H1 (cell line): ENCODE measurements around the gene SPC25. TPM values are rescaled to one million over a fixed set of nuclear protein-coding genes. Genes with fewer than 3 reads are reported as not detected.

Experiments
- CTCF ChIA-PET: fragments of 300-600 bp; sonication (Branson Sonifier 250); formaldehyde crosslinking; loops from one replicate; lab custom pipeline; 2021; ENCODE audit not compliant: partially characterized antibody; lab: Charles Lee
- POLR2A ChIA-PET: fragments of 300-600 bp; sonication (Branson Sonifier 250); formaldehyde crosslinking; loops from one replicate; lab custom pipeline; 2021; ENCODE audit warnings: inconsistent platforms; ENCODE audit not compliant: partially characterized antibody; lab: Charles Lee
- DNase-seq, 2 experiments: peaks; one replicate each; pipeline versions ENCODE4 v3.0.0 to v3.0.0-alpha.2; 2010 to 2022; ENCODE audit warnings: low spot score in 2 of 2, low read depth in 1 of 2, mixed read lengths in 1 of 2
- FAIRE-seq: peaks from 2 replicates; lab custom pipeline; 2011; peaks lifted over from hg19 to GRCh38; lab: Jason Lieb, UNC
- H2AFZ ChIP-seq: 2 replicates; pipeline ENCODE4 v1.8.1; 2012; ENCODE audit warnings: low read length, inconsistent platforms
- H2AK5ac ChIP-seq: 2 replicates; pipeline ENCODE4 v1.6.1; 2013; ENCODE audit warnings: low read depth, low read length
- H2BK120ac ChIP-seq: replicated peaks from 2 replicates; pipeline ENCODE3; 2013; ENCODE audit warnings: low read depth, low read length, inconsistent platforms
- H2BK12ac ChIP-seq: 2 replicates; pipeline ENCODE4 v1.6.1; 2013; ENCODE audit warnings: low read depth, low read length
- H2BK15ac ChIP-seq: 2 replicates; pipeline ENCODE4 v1.6.1; 2013; ENCODE audit warnings: low read length
- H2BK20ac ChIP-seq: 2 replicates; pipeline ENCODE4 v1.6.1; 2013; ENCODE audit warnings: low read length
- H2BK5ac ChIP-seq: 2 replicates; pipeline ENCODE4 v1.6.1; 2013; ENCODE audit warnings: low read depth, low read length
- H3K14ac ChIP-seq: 2 replicates; pipeline ENCODE4 v1.6.1; 2013; ENCODE audit warnings: inconsistent platforms; ENCODE audit not compliant: insufficient read length
- H3K18ac ChIP-seq: 2 replicates; pipeline ENCODE4 v1.6.1; 2013; ENCODE audit warnings: low read length; ENCODE audit errors: extremely low read depth
- H3K23ac ChIP-seq: 2 replicates; pipeline ENCODE4 v1.6.1; 2013; ENCODE audit warnings: inconsistent platforms; ENCODE audit not compliant: insufficient read length
- H3K23me2 ChIP-seq: 2 replicates; pipeline ENCODE4 v1.6.1; 2013; ENCODE audit warnings: low read depth, low read length
- H3K27ac ChIP-seq: 2 replicates; pipeline ENCODE4 v1.6.1; 2011; ENCODE audit warnings: low read depth, low read length, inconsistent platforms
- H3K27me3 ChIP-seq, 4 experiments: replicated peaks in 1 of 4; 1 replicate in 1 of 4; 2 replicates in 3 of 4; pipeline versions ENCODE4 v1.6.1 to v1.8.1; 2011 to 2013; ENCODE audit warnings: low read length in 3 of 4, mild to moderate bottlenecking in 3 of 4, inconsistent platforms in 2 of 4, mixed read lengths in 2 of 4, moderate library complexity in 1 of 4; ENCODE audit not compliant: control insufficient read depth in 3 of 4, insufficient read depth in 3 of 4; ENCODE audit errors: extremely low read depth in 1 of 4
- H3K36me3 ChIP-seq, 4 experiments: 2 replicates each; pipeline versions ENCODE4 v1.6.1 to v1.8.1; 2011 to 2013; ENCODE audit warnings: mild to moderate bottlenecking in 4 of 4, low read length in 3 of 4, moderate library complexity in 2 of 4, control low read depth in 1 of 4, inconsistent platforms in 1 of 4; ENCODE audit not compliant: insufficient read depth in 4 of 4, control insufficient read depth in 2 of 4
- H3K4ac ChIP-seq: replicated peaks from 2 replicates; pipeline ENCODE3; 2013; ENCODE audit warnings: low read length, low read depth, mixed read lengths, inconsistent platforms; ENCODE audit not compliant: insufficient read length
- H3K4me1 ChIP-seq, 4 experiments: replicated peaks in 1 of 4; 1 replicate in 1 of 4; 2 replicates in 3 of 4; pipeline versions ENCODE4 v1.6.1 to v1.8.1; 2011 to 2013; ENCODE audit warnings: low read length in 3 of 4, inconsistent platforms in 2 of 4, mixed read lengths in 1 of 4; ENCODE audit not compliant: insufficient read depth in 4 of 4, control insufficient read depth in 3 of 4
- H3K4me2 ChIP-seq, 2 experiments: 2 replicates each; pipeline versions ENCODE4 v1.6.1 to v1.8.1; 2011 to 2013; ENCODE audit warnings: low read depth in 2 of 2, low read length in 2 of 2, control low read depth in 1 of 2, inconsistent platforms in 1 of 2, mild to moderate bottlenecking in 1 of 2; ENCODE audit not compliant: insufficient read depth in 1 of 2
- H3K4me3 ChIP-seq, 4 experiments: fragments of 200-600, 300-600 bp in 1 of 4; sonication (generic), shearing (Covaris generic), sonication (Bioruptor Twin) in 1 of 4; 2 replicates each; pipeline versions ENCODE4 v1.5.1 to v1.8.1; 2011 to 2016; ENCODE audit warnings: low read length in 4 of 4, low read depth in 3 of 4, control low read depth in 2 of 4, inconsistent platforms in 2 of 4, mild to moderate bottlenecking in 2 of 4, mixed read lengths in 1 of 4, moderate library complexity in 1 of 4; ENCODE audit not compliant: insufficient read depth in 2 of 4; ENCODE audit errors: extremely low read depth in 1 of 4
- H3K56ac ChIP-seq: replicated peaks from 2 replicates; pipeline ENCODE3; 2013; ENCODE audit warnings: low read depth, mild to moderate bottlenecking, mixed read lengths, low read length, inconsistent platforms; ENCODE audit not compliant: insufficient read length
- H3K79me1 ChIP-seq: 2 replicates; pipeline ENCODE4 v1.6.1; 2013; ENCODE audit warnings: low read depth, low read length, control low read depth
- H3K79me2 ChIP-seq, 2 experiments: 2 replicates each; pipeline versions ENCODE4 v1.6.1 to v1.8.1; 2012 to 2013; ENCODE audit warnings: low read length in 2 of 2, mild to moderate bottlenecking in 2 of 2, inconsistent platforms in 1 of 2; ENCODE audit not compliant: insufficient read depth in 2 of 2, control insufficient read depth in 1 of 2
- H3K9ac ChIP-seq, 4 experiments: replicated peaks in 1 of 4; 1 replicate in 1 of 4; 2 replicates in 3 of 4; pipeline versions ENCODE4 v1.6.1 to v1.8.1; 2011 to 2013; ENCODE audit warnings: low read depth in 3 of 4, low read length in 3 of 4, control low read depth in 2 of 4, mild to moderate bottlenecking in 2 of 4, moderate library complexity in 2 of 4, inconsistent platforms in 1 of 4; ENCODE audit errors: extremely low read depth in 1 of 4
- H3K9me3 ChIP-seq, 2 experiments: 2 replicates each; pipeline versions ENCODE4 v1.6.1 to v1.8.1; 2012 to 2013; ENCODE audit warnings: mild to moderate bottlenecking in 2 of 2, moderate library complexity in 2 of 2, control low read depth in 1 of 2, inconsistent platforms in 1 of 2, low read depth in 1 of 2, low read length in 1 of 2, mixed read lengths in 1 of 2; ENCODE audit not compliant: insufficient read depth in 2 of 2
- H4K20me1 ChIP-seq, 2 experiments: replicated peaks in 1 of 2; 2 replicates each; pipeline versions ENCODE3 to v1.8.1; 2011 to 2013; ENCODE audit warnings: inconsistent platforms in 2 of 2, low read length in 2 of 2, mild to moderate bottlenecking in 1 of 2; ENCODE audit not compliant: insufficient read depth in 2 of 2, control insufficient read depth in 1 of 2
- H4K5ac ChIP-seq: 2 replicates; pipeline ENCODE4 v1.6.1; 2013; ENCODE audit warnings: low read length, low read depth, mixed read lengths, inconsistent platforms; ENCODE audit not compliant: insufficient read length
- H4K8ac ChIP-seq: 2 replicates; pipeline ENCODE4 v1.8.0; 2013; ENCODE audit warnings: mild to moderate bottlenecking, moderate library complexity, low read length, inconsistent platforms; ENCODE audit not compliant: insufficient read depth; ENCODE audit errors: extremely low read depth
- H4K91ac ChIP-seq: replicated peaks from 2 replicates; pipeline ENCODE3; 2013; ENCODE audit warnings: low read length, mixed read lengths, inconsistent platforms; ENCODE audit not compliant: insufficient read length
- CEBPB ChIP-seq: IDR thresholded peaks from 2 replicates; pipeline ENCODE4 v1.6.1; 2012; ENCODE audit warnings: low read depth, low read length
- CREB1 ChIP-seq: IDR thresholded peaks from 2 replicates; pipeline ENCODE4 v1.6.1; 2012; ENCODE audit warnings: inconsistent platforms
- HDAC2 ChIP-seq, 2 experiments: fragments of 300-600 bp in 1 of 2; sonication (generic) in 1 of 2; IDR thresholded peaks; 2 replicates each; pipeline ENCODE4 v1.6.1; 2011 to 2012; ENCODE audit warnings: low read depth in 2 of 2, low read length in 2 of 2, mild to moderate bottlenecking in 2 of 2, moderate library complexity in 2 of 2, borderline replicate concordance in 1 of 2, inconsistent platforms in 1 of 2
- SP2 ChIP-seq: IDR thresholded peaks from 2 replicates; pipeline ENCODE4 v1.6.1; 2012; ENCODE audit warnings: mild to moderate bottlenecking, low read length, inconsistent platforms
- TEAD4 ChIP-seq: IDR thresholded peaks from 2 replicates; pipeline ENCODE4 v1.6.1; 2012; ENCODE audit warnings: low read depth, low read length, inconsistent platforms, mixed read lengths
- WGBS, 2 experiments: shearing (Covaris generic) in 1 of 2; methylation state at CpG; one replicate each; pipeline versions ENCODE4 v1.1.6 to v1.1.7; 2013 to 2015; ENCODE audit warnings: low lambda C conversion rate in 2 of 2, mixed read lengths in 2 of 2, inconsistent platforms in 1 of 2, low coverage in 1 of 2, missing lambda C conversion rate in 1 of 2; ENCODE audit not compliant: insufficient replicate concordance in 2 of 2, insufficient coverage in 1 of 2, insufficient read length in 1 of 2; ENCODE audit errors: extremely low coverage in 1 of 2, missing lambda C conversion rate in 1 of 2; 5-methylcytosine and 5-hydroxymethylcytosine counted together
- polyA plus RNA-seq, 7 experiments: library from polyadenylated mRNA; depleted of rRNA in 3 of 7; stranded (reverse) in 5 of 7; unstranded in 2 of 7; fragments of >200 nt in 5 of 7; fragments of 200-250 nt in 2 of 7; gene quantifications; 1 replicate in 5 of 7; 2 replicates in 1 of 7; 4 replicates in 1 of 7; pipeline versions ENCODE4 v1.2.1 to v1.2.3, GENCODE V29; 2011 to 2013; ENCODE audit warnings: missing spikeins in 2 of 7, mixed read lengths in 2 of 7
- total RNA-seq: library from RNA; stranded (reverse); fragmentation: NEBNext Ultra II Directional; extraction: Animal tissue kit (Norgen Biotek cat#: 25700); gene quantifications from 2 replicates; pipeline ENCODE4 v1.2.1, GENCODE V29; 2021

Gene SPC25
- total and polyA plus RNA-seq, 2 of the 8 experiments (the other 6 are each of a cell fraction or from before 2014, with no cell fraction given), result 21.0 to 34.7 TPM

DNA sequence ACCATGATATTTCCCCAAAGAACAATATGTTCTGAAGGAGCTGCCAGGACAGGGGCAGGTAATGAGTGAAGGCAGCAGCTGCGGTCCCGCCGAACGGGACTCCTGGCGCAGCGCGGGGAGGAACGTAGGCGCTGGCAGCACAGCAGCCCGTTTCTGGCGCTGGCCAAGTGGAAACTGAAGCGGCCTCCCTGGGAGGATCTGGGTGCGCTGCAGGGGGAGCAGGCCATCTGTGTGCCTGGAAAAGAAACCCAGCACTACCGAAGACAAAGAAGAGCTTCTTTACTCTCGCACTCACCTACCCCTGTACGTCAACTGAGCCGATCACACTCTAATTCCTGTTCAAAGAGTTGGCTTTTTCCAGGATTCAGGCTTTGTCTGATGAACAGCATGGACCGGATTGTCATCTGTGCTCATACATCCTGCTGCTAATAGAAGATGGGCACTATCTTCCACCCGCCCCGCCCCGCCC lies 22.7 kb upstream of the SPC25 start:
- Histone ChIP-seq H2BK20ac (no peak overlapping the region; the same call in 1 of the 2 replicates), H3K4me3 (peak overlapping the region in 2 of 4 experiments; percentile 7 to 26; a peak in 5 of 8 replicates), H2BK5ac (peak overlapping the region; percentile 53; the same call in 1 of the 2 replicates), H3K79me1 (no peaks in the 10 kb centered on the region), H2AFZ (peak overlapping the region; percentile 91), H3K4me1 (peaks cover 2 to 18% (median 17%) of the 10 kb centered on the region in 4 experiments), H3K9me3 (peaks cover 5 to 6% of the 10 kb centered on the region in 2 experiments; a peak in 3 of 4 replicates), H3K23ac (no peak overlapping the region), H3K4me2 (peak overlapping the region; percentile 46 to 59), H3K79me2 (no peaks in the 10 kb centered on the region), H2BK120ac (peak overlapping the region; percentile 36), H3K27me3 (peaks cover 0 to 2% (median 0%) of the 10 kb centered on the region in 4 experiments; a peak in 1 of 7 replicates), H3K23me2 (no peaks in the 10 kb centered on the region), H4K5ac (no peak overlapping the region), H4K20me1 (no peaks in the 10 kb centered on the region), H3K36me3 (no peaks in the 10 kb centered on the region), H4K91ac (peak overlapping the region; percentile 25), H3K27ac (no peak overlapping the region)
- WGBS, 2 experiments, result 27% methylated on average over 19 of the region's 21 CpGs; no CpG with 5 or more reads in 1 of the 2 experiments
- FAIRE-seq (no peak), DNase-seq (peak in 1 of 2 experiments; percentile 62)
- ChIA-PET CTCF (interaction anchor here (1.0 to 2.4 kb wide), 4 partner anchors 8 to 139 kb away, joined by 3 to 9 read pairs (median 5); no protein-coding TSS in a partner anchor), POLR2A (no interaction called here)
- TF ChIP-seq CREB1 (no peak), TEAD4 (no peak), HDAC2 (IDR thresholded peaks at IDR 0.05; ENCODE audit: borderline replicate concordance in 1 of 2, low read depth in 2 of 2, low read length in 2 of 2) (no peak), SP2 (no peak), CEBPB (no peak)
- TF ChIP-seq, all 59 proteins: peak for 0
- Histone ChIP-seq H2BK15ac (no peak overlapping the region), H2AK5ac (no peak overlapping the region), H3K14ac (no peak overlapping the region), H3K4ac (no peak overlapping the region), H3K18ac (peak overlapping the region; percentile 51; the same call in 1 of the 2 replicates), H3K56ac (no peak overlapping the region), H2BK12ac (0 out of 2 replicates have a peak overlapping the region, but pooled peaks have one; percentile 32), H4K8ac (no peak overlapping the region), H3K9ac (no peak overlapping the region)
